Kidney capillary endothelial cell (primary cell): ENCODE data around the gene ALPK3.

ENCODE experiments used
- DNase-seq: peaks from one replicate; pipeline ENCODE4 v3.0.0-alpha.2; 2018; ENCODE audit warnings: low spot score

Gene ALPK3

GRCh38 chr15:84846269-84846668 is 29.1 kb downstream of the ALPK3 start:
- no peak for DNase-seq

DNA sequence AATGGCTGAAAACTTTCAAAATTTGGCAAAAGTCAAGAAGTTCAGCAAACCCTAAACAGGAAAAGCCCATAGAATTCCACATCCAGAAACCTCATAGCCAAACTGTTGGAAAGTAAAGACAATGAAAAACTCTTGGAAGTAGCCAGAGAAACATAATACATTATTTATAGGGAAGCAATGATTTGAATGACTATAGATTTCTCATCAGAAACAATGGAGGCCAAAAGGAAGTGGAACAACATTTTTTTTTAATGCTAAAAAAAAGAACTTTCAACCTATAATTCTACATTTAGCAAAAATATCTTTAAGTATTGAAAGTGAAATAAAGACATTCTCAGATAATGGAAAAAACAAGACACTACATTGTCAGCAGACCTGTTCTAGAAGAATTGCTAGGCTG is 30.2 kb downstream of the ALPK3 start:
- no peak for DNase-seq

GRCh38 chr15:84852212-84852611 is 35.1 kb downstream of the ALPK3 start:
- DNase-seq = no peak

DNA sequence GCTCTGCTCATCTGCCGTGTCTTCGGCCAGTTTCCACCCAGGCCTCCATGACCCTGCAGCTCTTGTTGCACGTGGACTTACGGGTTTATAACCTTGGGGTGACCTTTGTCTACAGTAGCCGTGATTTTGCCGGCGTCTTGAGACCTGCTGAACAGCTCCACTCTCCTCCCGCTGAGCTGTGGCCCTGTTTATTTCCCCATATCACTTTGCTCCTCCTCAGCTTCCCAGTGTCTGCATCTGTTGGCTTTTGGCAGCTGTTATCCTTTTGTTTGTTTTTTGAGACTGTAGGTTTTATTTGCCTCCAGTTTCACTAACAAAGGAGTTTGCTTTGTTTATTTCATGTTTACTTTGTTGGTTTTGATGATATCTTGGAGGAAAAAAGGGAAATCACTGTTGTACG is 38.0 kb downstream of the ALPK3 start:
- no peak for DNase-seq

- DNase-seq = no peak
These were observed 38.6 kb downstream of the ALPK3 start for GRCh38 chr15:84855765-84856164.

- no peak for DNase-seq
These were observed 39.7 kb downstream of the ALPK3 start for GRCh38 chr15:84856731-84857417.

GRCh38 chr15:84857418-84858004 is 40.4 kb downstream of the ALPK3 start:
- DNase-seq = no peak

DNA sequence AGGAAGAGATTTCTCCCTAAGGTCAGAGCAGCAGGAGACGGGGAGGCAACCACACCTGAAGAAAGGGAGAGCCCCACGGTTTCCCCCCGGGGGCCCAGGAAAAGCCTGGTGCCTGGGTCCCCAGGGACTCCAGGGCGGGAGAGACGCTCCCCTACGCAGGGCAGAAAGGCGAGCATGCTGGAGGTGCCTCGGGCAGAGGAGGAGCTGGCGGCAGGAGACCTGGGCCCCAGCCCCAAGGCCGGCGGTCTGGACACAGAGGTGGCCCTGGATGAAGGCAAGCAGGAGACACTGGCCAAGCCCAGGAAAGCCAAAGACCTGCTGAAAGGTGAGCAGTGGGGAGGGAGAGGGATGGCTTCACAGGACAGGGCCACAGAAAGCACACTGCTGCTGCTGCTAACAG is 41.1 kb downstream of the ALPK3 start:
- no peak for DNase-seq

DNA sequence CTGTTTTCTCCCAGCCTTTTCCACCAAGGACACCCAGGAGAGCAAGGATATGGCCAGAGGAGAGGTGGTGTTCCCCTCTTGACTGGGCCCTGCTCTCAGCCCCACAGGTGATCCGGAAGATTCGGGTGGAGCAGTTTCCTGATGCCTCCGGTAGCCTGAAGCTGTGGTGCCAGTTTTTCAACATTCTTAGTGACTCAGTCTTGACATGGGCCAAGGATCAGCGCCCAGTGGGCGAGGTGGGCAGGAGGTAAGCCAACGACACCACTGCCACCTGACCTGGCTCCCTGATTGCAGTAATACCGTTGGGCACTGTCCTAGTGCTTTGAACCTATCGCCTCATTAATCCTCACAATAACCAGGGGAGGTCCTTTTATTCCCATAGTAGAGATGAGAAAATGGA is 42.0 kb downstream of the ALPK3 start:
- DNase-seq = no peak

DNA sequence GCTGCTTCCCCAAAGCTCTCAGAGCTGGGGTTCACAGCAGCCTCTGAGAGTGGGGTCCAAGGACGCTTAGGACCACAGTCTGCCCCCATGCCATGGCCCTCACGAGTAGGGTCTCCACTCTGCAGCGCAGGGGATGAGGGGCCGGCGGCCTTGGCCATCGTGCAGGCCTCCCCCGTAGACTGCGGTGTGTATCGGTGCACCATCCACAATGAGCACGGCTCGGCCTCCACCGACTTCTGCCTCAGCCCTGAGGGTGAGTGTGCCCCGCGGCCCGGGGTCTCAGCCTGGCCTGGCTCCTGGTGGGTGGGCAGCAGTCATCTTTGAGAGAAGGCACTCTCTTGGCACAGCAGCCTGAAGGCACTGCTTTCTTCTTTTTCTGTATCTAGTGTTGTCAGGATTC is 42.5 kb downstream of the ALPK3 start:
- no peak for DNase-seq

DNA sequence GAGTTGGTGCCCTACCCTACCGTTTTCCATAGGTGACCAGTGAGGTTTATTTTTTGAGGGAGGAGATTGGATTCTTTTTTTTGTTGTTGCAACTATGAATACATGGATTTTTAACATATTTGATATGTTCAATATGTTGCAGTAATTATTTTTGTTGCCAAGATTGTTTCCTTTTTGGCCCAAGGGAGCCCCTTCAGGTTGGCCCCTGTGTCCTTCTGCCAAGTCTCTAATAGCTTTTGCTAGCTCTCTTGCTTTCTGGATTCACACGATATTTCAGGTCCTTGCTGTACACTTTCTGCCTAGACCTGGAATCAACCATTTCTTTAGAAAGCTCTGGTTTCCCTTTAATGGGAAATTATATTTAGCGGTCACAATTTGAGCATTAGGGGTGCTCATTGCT is 44.6 kb downstream of the ALPK3 start:
- DNase-seq = no peak

- no peak for DNase-seq
These were observed 45.2 kb downstream of the ALPK3 start for GRCh38 chr15:84862214-84862975.

DNA sequence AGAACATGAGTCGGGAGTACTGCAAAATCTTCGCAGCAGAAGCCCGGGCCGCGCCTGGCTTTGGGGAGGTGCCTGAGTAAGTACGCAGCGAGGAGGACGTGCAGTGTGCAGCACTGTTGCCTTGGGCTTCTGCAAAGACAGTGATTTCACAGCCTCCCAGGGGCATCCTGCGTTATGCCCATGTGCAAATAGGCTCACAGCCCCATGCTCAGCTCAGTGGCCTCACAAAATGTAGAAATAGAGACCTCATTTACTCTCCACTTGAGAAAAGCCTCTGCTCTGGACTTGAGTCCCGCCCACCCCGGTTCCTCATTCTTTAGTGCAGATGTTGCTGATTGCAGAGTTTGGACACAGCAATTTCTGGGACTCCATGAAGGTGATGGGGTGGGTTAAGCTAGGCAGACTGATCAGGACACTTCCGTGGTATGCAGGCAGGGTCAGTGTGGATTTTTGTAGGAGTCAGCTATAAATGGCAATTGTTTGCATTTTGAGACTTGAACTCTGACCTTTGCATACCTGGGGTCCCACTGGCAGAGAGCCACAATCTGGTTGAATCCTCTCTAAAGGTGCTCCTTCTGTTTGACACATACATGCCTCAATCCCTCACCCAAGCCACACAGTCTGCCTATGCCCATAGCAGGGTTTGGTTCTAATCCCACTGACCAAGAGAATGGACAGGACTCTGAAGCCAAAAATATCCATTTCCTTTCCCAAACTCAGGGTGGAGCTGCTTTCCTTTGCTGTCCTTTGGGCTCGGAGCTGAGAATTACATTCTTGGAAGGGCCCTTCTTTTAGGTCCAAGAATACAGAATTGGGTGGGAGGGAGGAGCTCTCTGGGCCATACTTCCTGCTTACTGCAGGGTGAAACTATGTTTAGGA is 46.6 kb downstream of the ALPK3 start:
- no peak for DNase-seq

DNA sequence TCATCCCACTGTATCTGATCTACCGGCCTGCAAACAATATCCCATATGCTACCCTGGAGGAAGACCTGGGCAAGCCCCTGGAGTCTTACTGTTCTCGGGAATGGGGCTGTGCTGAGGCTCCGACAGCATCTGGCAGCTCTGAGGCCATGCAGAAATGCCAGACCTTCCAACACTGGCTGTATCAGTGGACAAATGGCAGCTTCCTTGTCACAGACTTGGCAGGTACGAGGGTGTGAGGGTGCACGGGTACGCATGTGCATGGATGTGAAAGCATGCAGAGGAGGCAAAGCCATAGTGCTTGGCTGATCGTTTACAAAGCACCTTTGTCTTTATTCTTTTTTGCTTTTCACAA is 47.3 kb downstream of the ALPK3 start:
- DNase-seq = no peak

DNA sequence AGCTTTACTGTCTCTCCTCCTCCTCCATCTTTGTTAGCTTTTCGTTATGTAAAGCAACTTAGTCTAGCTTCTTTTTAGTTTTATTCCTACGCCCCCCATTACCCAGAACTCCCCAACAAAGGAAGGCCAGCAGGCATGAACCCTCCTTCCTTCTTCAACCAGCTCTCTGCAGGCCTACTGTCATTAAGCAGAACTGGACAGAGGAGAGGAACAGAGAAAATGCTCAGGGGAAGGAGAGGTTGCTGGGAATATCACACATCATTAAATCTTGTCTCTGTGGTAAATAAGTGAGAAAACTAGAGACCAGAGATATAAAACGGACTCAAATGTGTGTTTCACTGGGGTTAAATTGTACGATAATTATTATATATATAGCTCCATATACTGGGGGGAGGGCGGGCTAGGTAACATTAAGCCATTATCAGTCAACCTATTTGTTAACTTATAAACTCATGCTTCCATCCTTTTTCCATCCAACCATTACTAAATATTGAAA is 48.0 kb downstream of the ALPK3 start:
- DNase-seq = no peak

DNA sequence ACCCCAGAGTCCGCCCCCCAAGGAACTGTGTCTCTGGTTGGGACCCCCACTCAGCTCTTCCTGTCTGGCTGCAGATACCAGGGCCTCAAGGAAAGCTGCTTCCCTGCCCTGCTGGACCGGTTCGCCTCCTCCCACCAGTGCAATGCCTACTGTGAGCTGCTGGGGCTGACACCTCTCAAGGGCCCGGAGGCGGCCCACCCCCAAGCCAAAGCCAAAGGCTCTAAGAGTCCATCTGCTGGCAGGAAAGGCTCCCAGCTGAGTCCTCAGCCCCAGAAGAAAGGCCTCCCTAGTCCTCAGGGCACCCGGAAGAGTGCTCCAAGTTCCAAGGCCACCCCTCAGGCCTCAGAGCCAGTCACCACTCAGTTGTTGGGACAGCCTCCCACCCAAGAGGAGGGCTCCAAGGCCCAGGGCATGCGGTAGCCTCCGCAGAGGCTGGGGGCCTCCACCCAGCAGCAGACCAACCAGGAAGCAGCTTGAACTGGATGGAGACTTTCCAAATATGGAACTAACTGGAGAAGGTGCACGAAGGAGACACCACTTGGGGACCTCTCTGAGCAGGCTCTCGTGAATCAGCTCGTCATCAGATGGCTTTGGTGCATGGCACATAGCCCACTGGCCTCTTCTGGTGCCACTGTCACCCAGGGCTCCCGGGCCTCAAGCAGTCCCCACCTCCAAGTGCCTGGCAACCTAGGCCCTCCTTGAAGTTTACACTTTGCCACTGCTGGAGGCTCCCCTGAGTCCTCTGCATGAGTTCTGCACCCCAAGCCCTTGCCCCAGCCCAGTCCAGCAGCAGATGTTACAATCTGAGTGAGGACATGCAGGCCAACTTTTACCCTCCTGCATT is 51.1 kb downstream of the ALPK3 start:
- DNase-seq = no peak

DNA sequence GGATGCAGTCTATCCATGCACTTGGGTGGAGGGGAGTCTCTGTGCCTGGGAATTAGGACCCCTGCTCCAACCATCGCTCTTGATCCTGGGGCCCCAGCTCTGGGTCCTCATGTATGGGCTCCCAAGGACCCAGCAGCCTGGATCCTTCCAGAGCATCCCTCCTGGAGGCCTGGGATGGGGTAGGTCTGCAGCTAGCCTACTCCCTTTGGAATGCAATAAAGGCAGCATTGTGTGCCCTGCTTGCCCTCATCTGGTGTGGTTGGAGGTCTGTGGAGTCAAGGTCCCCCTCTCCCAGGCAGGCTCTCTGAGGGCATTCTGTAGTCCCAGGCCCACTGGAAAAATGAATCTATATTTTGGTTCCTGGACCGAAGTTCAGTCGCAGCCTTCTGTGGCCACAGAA is 52.4 kb downstream of the ALPK3 start:
- DNase-seq = no peak

- DNase-seq = no peak
These were observed 54.4 kb downstream of the ALPK3 start for GRCh38 chr15:84871428-84871985.

DNA sequence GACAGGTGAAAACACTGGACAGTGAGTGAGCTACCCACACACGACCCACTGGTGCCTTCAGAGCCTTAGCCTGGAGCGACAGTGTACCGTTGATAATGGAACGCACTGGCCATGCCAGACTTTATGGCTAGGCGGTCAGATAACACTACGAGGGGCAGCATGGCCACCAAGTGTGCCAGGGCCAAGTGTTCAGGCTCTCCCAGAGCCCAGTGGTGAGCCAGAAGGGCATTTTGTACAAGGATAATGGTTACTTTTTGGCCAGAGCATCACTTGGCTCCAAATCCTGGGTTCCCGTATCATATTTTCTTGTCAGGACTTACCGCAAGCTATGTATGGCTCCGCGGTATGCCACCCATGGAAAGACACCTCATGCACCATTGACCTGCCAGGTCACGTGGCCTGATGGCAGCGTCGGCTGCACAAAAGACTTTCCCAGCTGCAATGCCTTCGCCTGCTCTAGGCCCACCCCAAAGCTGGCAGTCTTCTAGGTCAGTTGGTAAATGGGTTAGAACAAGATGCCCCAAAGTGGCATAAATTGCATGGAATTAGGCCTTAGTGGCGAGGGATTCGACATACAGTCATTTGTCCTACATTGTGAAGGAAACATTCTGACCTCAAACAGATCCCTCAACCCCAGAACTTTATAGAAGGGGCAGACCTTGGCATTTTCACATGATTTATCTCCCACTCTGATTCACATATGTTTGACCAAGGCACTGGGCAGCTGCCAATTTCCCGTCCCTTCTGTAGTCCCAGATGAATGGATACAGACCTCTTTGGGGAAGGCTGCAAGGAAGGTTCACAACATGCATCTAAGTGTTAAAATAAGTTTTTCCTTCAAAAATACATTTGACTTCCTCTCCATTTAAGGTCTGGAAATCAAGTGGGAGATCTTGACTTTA is 55.1 kb downstream of the ALPK3 start:
- no peak for DNase-seq

- DNase-seq = no peak
These were observed 56.8 kb downstream of the ALPK3 start for GRCh38 chr15:84873997-84874396.
